NCI-H345 treated with DMSO at 0.1 percent for 48 hours (cell line): ENCODE data around the gene ZSWIM7.
"Not testable (repeated sequence)": the region's sequence is repeated elsewhere in the genome, so short reads cannot be mapped to it uniquely, and the experiment has no call there.

ENCODE experiments used
- DNase-seq: peaks from one replicate; lab custom pipeline; 2025; ENCODE audit not compliant: unreplicated experiment; lab: John Stamatoyannopoulos, UW

ZSWIM7 gene

GRCh38 chr17:15999974-16000827 is 697 bp upstream of the ZSWIM7 start:
- DNase-seq, result no peak

GRCh38 chr17:15998031-15998562 is 1.4 kb downstream of the ZSWIM7 start:
- no peak for DNase-seq

GRCh38 chr17:15996322-15996721 is 3.2 kb downstream of the ZSWIM7 start:
- DNase-seq, result no peak

GRCh38 chr17:15981646-15982580 is 17.6 kb downstream of the ZSWIM7 start:
- no peak for DNase-seq

DNA sequence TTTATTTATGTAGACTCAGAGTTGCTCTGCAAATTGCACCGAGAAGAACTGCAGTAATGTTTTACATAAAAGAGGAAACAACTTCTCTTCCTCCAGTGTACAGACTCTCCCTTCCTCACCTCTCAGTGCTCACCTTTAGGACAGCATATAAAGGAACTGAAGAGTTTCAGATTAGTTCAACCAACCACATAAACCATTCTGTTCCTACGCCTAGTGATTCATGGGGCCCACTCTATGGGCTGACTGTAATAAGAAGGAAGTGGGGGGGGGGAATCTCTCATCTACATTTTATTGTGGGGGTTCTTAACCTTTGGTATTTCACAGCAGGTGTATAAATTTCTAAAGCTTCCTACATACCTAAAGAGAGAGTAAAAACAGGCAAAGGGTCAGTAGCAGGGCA is 18.3 kb downstream of the ZSWIM7 start:
- no peak for DNase-seq

DNA sequence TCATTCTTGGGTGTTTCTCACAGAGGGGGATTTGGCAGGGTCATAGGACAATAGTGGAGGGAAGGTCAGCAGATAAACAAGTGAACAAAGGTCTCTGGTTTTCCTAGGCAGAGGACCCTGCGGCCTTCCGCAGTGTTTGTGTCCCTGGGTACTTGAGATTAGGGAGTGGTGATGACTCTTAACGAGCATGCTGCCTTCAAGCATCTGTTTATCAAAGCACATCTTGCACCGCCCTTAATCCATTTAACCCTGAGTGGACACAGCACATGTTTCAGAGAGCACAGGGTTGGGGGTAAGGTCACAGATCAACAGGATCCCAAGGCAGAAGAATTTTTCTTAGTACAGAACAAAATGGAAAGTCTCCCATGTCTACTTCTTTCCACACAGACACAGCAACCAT is 20.5 kb downstream of the ZSWIM7 start:
- not testable (repeated sequence) for DNase-seq

DNA sequence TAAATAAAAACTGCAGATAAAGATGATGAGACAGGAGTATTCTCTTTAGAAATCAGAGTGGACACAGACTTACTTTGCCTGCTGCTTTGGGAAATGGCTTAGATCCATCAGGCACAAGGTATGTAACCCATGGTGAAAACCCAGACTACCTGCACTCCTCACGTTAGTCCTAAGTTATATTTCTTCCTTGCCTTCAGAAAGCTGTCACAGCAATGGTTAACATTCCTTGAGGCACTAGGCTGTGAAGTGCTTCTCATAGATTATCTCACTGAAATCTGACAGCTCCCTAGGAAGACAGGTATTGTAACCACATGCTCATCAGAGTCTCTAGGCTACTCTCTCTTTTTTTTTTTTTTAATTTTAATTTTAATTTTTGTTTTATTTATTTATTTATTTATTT is 20.9 kb downstream of the ZSWIM7 start:
- no peak for DNase-seq

DNA sequence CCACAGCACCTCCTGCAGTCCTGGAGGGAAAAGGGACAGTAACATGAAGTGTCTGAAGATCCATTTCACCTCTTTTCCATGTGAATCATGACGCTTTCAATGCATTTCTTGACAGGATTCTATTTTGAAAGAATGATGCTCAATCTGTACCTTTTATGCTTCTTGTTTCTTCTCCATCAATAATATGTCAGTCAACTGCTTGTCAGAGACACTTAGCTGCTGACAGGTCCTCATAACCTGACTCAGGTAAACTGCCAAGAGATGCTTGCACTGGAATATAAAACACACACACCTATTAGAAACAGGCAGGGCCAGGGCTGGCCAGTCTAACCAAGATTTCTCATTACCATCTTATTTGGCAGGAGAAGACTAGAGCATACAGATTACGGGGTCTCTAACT is 21.6 kb downstream of the ZSWIM7 start:
- no peak for DNase-seq

DNA sequence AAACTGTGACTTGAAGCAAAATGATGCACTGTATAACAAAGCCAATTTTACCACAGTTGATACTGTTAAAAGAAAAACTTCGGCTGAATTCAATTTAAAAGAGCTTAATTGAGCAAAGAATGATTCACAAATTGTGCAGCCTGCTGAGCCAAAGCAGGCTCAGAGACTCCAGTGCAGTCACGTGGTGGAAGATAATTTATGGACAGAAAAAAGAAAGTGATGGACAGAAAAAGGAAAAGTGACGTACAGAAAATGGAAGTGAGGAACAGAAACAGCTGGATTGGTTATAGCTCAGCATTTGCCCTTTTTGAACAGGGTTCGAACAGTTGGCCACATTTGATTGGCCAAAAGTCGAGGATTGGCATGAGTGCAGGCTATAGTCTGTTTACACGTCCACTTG is 25.7 kb downstream of the ZSWIM7 start:
- no peak for DNase-seq

GRCh38 chr17:15973016-15973415 is 26.5 kb downstream of the ZSWIM7 start:
- DNase-seq, result no peak

GRCh38 chr17:15972497-15972951 is 27.0 kb downstream of the ZSWIM7 start:
- no peak for DNase-seq

DNA sequence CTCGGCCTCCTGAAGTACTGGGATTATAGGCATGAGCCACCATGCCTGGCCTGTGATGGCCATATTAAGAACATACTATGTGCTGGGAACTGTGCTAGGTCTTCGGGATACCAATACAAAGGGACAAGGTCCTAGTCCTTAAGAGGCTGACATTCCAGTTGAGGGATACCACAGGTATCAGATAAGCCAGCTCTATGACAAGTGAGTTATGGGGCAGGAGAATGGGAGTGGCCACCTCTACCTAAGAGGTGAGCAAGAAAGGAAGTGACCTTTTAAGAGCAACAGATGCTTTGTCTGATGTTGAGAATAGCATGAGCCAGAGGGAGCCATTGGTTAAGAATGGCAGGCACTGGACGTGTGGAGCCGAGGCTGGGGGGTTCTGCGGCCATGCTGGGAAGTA is 27.6 kb downstream of the ZSWIM7 start:
- no peak for DNase-seq

DNA sequence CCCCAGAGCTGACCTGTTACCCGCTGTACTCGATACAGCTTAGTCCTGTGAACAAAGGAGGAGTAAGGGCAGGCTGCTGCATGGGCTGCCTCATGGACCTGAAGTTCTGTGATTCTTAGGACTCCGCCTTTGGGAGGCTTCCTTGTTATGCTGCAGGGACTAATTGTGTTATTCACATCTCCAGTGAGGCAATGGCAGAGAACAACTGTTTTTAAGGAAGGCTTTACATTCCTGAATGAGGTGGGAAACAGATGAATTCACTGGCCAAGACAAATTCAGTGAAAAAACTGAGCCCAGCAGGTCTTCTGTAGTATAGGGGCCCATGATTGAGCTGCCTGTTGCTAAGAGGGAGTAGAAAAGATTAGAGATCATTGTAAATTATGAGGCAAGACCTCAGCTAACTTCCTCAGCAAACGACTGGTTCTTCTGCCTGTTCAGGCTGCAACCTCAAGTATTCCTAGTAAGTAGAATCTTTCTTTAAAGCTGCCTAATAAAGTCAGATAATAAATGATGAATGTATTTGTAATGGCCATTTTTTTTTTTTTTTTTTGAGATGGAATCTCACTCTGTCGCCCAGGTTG is 28.3 kb downstream of the ZSWIM7 start:
- DNase-seq, result no peak

GRCh38 chr17:15970500-15970899 is 29.0 kb downstream of the ZSWIM7 start:
- DNase-seq, result no peak

- no peak for DNase-seq
These were observed 30.0 kb downstream of the ZSWIM7 start for GRCh38 chr17:15969463-15969862.

DNA sequence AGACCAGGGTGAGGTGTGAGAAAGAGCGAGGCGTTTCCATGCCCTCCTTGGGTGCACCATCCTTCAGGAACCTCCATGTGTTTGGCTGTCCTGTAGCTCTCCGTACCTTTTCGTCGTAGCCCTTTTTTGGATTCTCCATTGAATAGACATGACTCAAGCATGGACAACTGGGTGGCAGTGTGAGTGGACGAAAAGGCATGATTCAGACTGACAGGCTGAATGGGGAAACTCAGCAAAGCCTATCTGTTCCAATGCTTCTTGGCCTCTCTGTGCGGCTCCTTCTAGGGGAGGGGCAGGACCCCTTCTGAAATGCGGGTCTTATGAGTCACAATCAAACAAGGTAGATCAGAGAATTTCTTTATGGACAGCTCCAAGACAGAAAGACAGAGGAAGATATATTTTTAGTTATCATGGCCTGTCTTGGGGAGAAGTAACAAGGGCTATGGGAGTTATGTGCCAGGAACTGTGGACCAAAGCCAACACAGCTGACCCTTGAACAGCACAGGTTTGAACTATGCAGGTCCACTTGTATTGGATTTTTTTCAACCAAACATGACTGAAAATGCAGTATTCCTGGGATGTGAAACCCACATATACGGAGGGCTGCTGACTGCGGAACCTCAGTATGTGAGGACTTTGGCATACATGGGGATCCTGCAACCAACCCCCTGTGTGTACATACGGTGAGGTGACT is 31.7 kb downstream of the ZSWIM7 start:
- DNase-seq, result no peak

DNA sequence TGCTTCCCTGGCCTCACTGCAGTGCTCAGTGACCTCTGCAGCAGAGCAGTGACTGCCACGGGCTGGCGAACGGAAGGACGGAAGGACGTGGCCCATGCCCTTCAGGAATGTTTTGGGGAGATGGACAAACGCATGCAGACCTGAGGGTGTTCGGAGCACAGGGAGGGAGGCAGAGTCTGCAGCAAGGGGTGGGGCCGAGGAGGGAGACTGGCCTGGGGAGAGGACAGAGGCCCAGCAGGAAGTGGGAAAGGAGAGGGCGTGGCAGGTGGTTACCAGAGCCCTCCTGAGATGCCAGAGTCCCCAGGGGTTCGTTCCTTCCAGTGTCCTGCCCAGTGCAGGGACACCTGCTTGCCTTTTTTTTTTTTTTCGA is 32.6 kb downstream of the ZSWIM7 start:
- no peak for DNase-seq

DNA sequence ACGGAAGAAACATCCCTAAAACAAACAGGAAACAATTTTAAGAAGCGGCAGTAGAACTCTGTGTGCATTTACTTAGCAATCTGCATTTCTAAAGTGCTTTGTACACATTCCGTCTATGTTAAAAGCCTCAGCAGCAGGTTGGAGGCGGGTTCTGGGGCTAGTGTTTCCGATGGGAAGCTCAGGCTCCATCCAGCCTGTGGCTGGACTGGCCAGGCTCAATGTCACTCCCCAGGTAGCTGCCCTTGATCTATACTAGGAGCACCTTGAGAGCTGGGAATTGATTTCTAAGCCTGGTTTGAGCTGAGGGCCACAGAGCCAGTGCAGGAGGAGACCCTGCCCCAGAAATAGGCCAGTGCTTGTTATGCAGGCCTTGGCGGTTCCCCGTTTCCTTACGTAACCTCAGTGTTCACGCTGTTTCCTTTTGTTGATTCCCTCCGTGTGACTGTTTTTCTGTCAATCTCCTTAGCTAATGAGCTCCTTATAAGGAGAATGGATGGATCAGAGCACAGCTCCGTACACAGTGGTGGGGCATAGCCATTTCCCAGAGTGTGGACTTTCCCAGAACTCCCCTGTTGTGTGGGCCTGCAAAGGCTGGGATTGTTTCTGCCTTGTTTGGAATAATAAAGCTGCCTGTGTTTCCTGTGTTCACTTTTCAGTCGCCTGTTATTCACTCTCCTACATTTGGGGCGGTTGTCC is 33.2 kb downstream of the ZSWIM7 start:
- peak; percentile 7 for DNase-seq

- DNase-seq, result no peak
These were observed 34.0 kb downstream of the ZSWIM7 start for GRCh38 chr17:15965528-15965927.

DNA sequence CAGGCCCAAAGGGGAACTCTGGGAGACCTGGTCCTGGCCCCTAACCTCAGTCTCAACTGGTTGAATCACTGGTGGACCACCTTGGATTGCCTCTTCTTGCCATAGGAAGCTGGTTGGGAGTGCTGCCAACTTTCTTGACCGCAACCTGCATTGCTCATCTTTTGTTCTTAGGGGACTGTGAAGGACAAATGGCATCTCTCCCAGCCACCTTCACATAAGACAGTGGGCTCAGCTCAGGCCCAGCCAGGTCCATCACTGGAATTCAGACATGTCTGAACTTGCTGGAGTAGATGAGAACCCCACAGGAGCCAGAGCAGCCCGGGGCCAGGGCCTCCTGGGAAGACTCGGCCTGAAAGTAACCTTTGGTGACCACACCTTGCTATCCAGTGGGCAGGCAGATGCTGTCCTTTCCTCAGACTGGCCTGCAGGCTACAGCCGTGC is 35.8 kb downstream of the ZSWIM7 start:
- no peak for DNase-seq
